K562 (cell line): ENCODE measurements around the gene SOAT1. TPM values are rescaled to one million over a fixed set of nuclear protein-coding genes. Genes with fewer than 3 reads are reported as not detected.
A peak's percentile ranks its signal among the peaks of the same experiment; 100 is the strongest.

Experiments used
- ATAC-seq: fragments of 200-7000 bp; cut with Tn5 transposase; 3 replicates; pipeline ENCODE4 v1.9.1; 2020; ENCODE audit warnings: moderate library complexity
- BruUV-seq: library from RNA; stranded (reverse); fragments of 400-500 nt; replicated peaks from 2 replicates; lab custom pipeline; 2021; lab: Mats Ljungman, UMichigan
- CTCF ChIA-PET: fragments of 300-600 bp; formaldehyde crosslinking; extraction: SDS; loops from one replicate; lab custom pipeline; 2021; ENCODE audit warnings: low intra/inter-chr PET ratio; lab: Yijun Ruan, JAX
- POLR2A ChIA-PET: fragments of 300-600, 350-650 bp; sonication (Branson Sonifier 250); formaldehyde crosslinking; extraction: SDS; loops from one replicate; lab custom pipeline; 2021; ENCODE audit warnings: antibody characterized with exemption, inconsistent platforms; lab: Yijun Ruan, JAX
- DNase-seq, 4 experiments: peaks; one replicate each; pipeline versions ENCODE4 v3.0.0 to v3.0.0-alpha.2; 2011 to 2018; ENCODE audit warnings: low spot score in 3 of 4, mixed read lengths in 3 of 4; ENCODE audit errors: extremely low read depth in 1 of 4
- FAIRE-seq: peaks from 2 replicates; lab custom pipeline; 2011; peaks lifted over from hg19 to GRCh38; lab: Jason Lieb, UNC
- H2AFZ ChIP-seq: 2 replicates; pipeline ENCODE4 v1.6.0; 2011; ENCODE audit warnings: low read depth, low read length, control low read depth, inconsistent platforms
- H3K27ac ChIP-seq: fragments of 200-600 bp; 3 replicates; pipeline ENCODE4 v1.8.0; 2011; ENCODE audit warnings: low read depth, mild to moderate bottlenecking, control low read depth, inconsistent platforms, low read length, moderate library complexity, mixed read lengths; ENCODE audit errors: extremely low read depth
- H3K27me3 ChIP-seq, 2 experiments: fragments of 300-600 bp in 1 of 2; 2 replicates in 1 of 2; 3 replicates in 1 of 2; pipeline versions ENCODE4 v1.6.0 to v1.8.0; 2011; ENCODE audit warnings: inconsistent platforms in 2 of 2, low read length in 2 of 2, mild to moderate bottlenecking in 1 of 2, mixed read lengths in 1 of 2, moderate library complexity in 1 of 2; ENCODE audit not compliant: control insufficient read depth in 2 of 2, insufficient read depth in 2 of 2
- H3K36me3 ChIP-seq: fragments of 300-600 bp; 3 replicates; pipeline ENCODE4 v1.8.0; 2011; ENCODE audit warnings: mild to moderate bottlenecking, low read length, inconsistent platforms; ENCODE audit not compliant: control insufficient read depth, insufficient read depth
- H3K4me1 ChIP-seq, 2 experiments: fragments of 200-600 bp in 1 of 2; replicated peaks in 1 of 2; 2 replicates in 1 of 2; 3 replicates in 1 of 2; pipeline versions ENCODE4 v1.5.1 to v1.8.0; 2011; ENCODE audit warnings: inconsistent platforms in 2 of 2, low read length in 2 of 2, mild to moderate bottlenecking in 1 of 2, mixed read lengths in 1 of 2, moderate library complexity in 1 of 2; ENCODE audit not compliant: control insufficient read depth in 2 of 2, insufficient read depth in 2 of 2
- H3K4me2 ChIP-seq: 2 replicates; pipeline ENCODE4 v1.6.1; 2011; ENCODE audit warnings: low read length, control low read depth, inconsistent platforms, mixed read lengths; ENCODE audit not compliant: insufficient read depth
- H3K4me3 ChIP-seq: fragments of 200-600 bp; sonication (generic), shearing (Covaris generic); 2 replicates; pipeline ENCODE4 v1.5.1; 2016; ENCODE audit warnings: control low read depth, inconsistent platforms
- H3K79me2 ChIP-seq: fragments of 200-600 bp; 3 replicates; pipeline ENCODE4 v1.8.0; 2011; ENCODE audit warnings: low read length, inconsistent platforms; ENCODE audit not compliant: control insufficient read depth, insufficient read depth
- H3K9ac ChIP-seq, 2 experiments: 2 replicates each; pipeline versions ENCODE4 v1.6.0 to v1.6.1; 2011; ENCODE audit warnings: low read depth in 2 of 2, low read length in 2 of 2, control low read depth in 1 of 2, inconsistent platforms in 1 of 2, mild to moderate bottlenecking in 1 of 2, mixed read lengths in 1 of 2; ENCODE audit not compliant: insufficient read depth in 1 of 2
- H3K9me1 ChIP-seq: one replicate; pipeline ENCODE4 v1.6.0; 2011; ENCODE audit warnings: inconsistent platforms, mild to moderate bottlenecking, low read length, moderate library complexity; ENCODE audit not compliant: control insufficient read depth, insufficient read depth
- H3K9me3 ChIP-seq: replicated peaks from 2 replicates; pipeline ENCODE4 v1.5.1; 2011; ENCODE audit warnings: low read depth, low read length, inconsistent platforms; ENCODE audit not compliant: control insufficient read depth, insufficient read depth
- H4K20me1 ChIP-seq: replicated peaks from 2 replicates; pipeline ENCODE4 v1.6.1; 2011; ENCODE audit warnings: low read length, inconsistent platforms, mixed read lengths; ENCODE audit not compliant: control insufficient read depth, insufficient read depth
- EHMT2 ChIP-seq: fragments of 450-650 bp; IDR thresholded peaks from 2 replicates; pipeline ENCODE4 v1.6.1; 2018; ENCODE audit warnings: antibody characterized with exemption
- MIER1 ChIP-seq: fragments of 450-650 bp; IDR thresholded peaks from 2 replicates; pipeline ENCODE4 v1.6.1; 2016; ENCODE audit warnings: antibody characterized with exemption, mild to moderate bottlenecking, low read depth
- MXD1 ChIP-seq: fragments of 250-450 bp; sonication (Bioruptor Pico); IDR thresholded peaks from 2 replicates; pipeline ENCODE4 v1.8.0; 2021; ENCODE audit warnings: borderline replicate concordance, mild to moderate bottlenecking, moderate library complexity; ENCODE audit not compliant: poor library complexity, severe bottlenecking
- REST ChIP-seq, 2 experiments: fragments of 450-650 bp; formaldehyde crosslinking in 1 of 2; IDR thresholded peaks; 2 replicates each; pipeline versions ENCODE4 v1.4.0 to v1.6.1; 2014 to 2020; ENCODE audit warnings: mild to moderate bottlenecking in 2 of 2, borderline replicate concordance in 1 of 2, low read depth in 1 of 2
- TFAM ChIP-seq: fragments of 250-450 bp; sonication (Bioruptor Pico); conservative IDR thresholded peaks from 2 replicates; pipeline ENCODE4 v1.5.0; 2021; ENCODE audit warnings: mild to moderate bottlenecking, moderate library complexity
- ZNF324 ChIP-seq: fragments of 250-450 bp; sonication (Bioruptor Pico); IDR thresholded peaks from 2 replicates; pipeline ENCODE4 v1.4.0; 2020; ENCODE audit warnings: mild to moderate bottlenecking
- WGBS: fragments of 100-300 bp; shearing (Covaris generic); methylation state at CpG from one replicate; pipeline ENCODE4 v1.1.6; 2016; ENCODE audit warnings: low coverage, mixed read lengths; ENCODE audit not compliant: insufficient coverage; ENCODE audit errors: missing lambda C conversion rate; 5-methylcytosine and 5-hydroxymethylcytosine counted together
- in situ Hi-C: fragments of 300-500 bp; cut with MboI; formaldehyde crosslinking; loops from 4 replicates; pipeline ENCODE4 v1.15.0; 2018; ENCODE audit warnings: inconsistent platforms, mixed read lengths
- intact Hi-C: fragments of 100-400 bp; cut with micrococcal nuclease; formaldehyde crosslinking; loops from 2 replicates; pipeline ENCODE4 v1.14.2; 2022
- polyA plus RNA-seq, 8 experiments: library from polyadenylated mRNA; depleted of rRNA in 4 of 8; stranded (reverse) in 5 of 8; unstranded in 3 of 8; fragments of >200 nt; fragmentation: Nextera tagmentation in 2 of 8; fragmentation: Illumina TruSeq in 1 of 8; extraction: Ambion mirVana in 2 of 8; extraction: Trizol in 1 of 8; gene quantifications; 2 replicates each; pipeline versions ENCODE4 v1.2.1 to v1.2.3, GENCODE V29; 2011 to 2014; ENCODE audit warnings: inconsistent platforms in 1 of 8, missing spikeins in 1 of 8
- total RNA-seq, 7 experiments: library from RNA; depleted of rRNA in 6 of 7; stranded (reverse); fragments of >200 nt in 6 of 7; fragmentation: Illumina TruSeq in 2 of 7; extraction: Trizol in 2 of 7; gene quantifications; 2 replicates each; pipeline versions ENCODE4 v1.2.1 to v1.2.3, GENCODE V29; 2011 to 2021; ENCODE audit warnings: low replicate concordance in 1 of 7

The SOAT1 gene
- total and polyA plus RNA-seq, 9 of the 15 experiments (the other 6 are each of a cell fraction or from before 2014, with no cell fraction given), result 5.5 to 29.1 (median 17.3) TPM

- 15% methylated on average over 2 of the region's 2 CpGs for WGBS
- H3K27me3 ChIP-seq, result no peaks in the 10 kb centered on the region
- TF ChIP-seq MXD1 (CRISPR knock-in tag), result no peak
- peak; percentile 65; the same call in 1 of the 2 replicates for TF ChIP-seq MIER1
- no peak for TF ChIP-seq TFAM (CRISPR knock-in tag)
- peak; percentile 45; the same call in 1 of the 2 replicates for TF ChIP-seq EHMT2
- TF ChIP-seq REST (IDR thresholded peaks at IDR 0.05; ENCODE audit: borderline replicate concordance), result peak; percentile 66
- no peak for TF ChIP-seq REST (CRISPR knock-in tag; IDR thresholded peaks at IDR 0.05; ENCODE audit: low read depth)
- no peak for TF ChIP-seq ZNF324 (CRISPR knock-in tag)
- no peaks in the 10 kb centered on the region; the same call in 1 of the 2 replicates for H3K9me3 ChIP-seq
- H3K4me2 ChIP-seq, result no peak overlapping the region
- BruUV-seq, result no TSS peak
- no peak for ATAC-seq
- H3K4me3 ChIP-seq, result no peak overlapping the region
- no peaks in the 10 kb centered on the region for H3K4me1 ChIP-seq
- no peaks in the 10 kb centered on the region for H3K36me3 ChIP-seq
- H2AFZ ChIP-seq, result no peak overlapping the region
- no peaks in the 10 kb centered on the region for H3K79me2 ChIP-seq
- intact Hi-C loops, result no loop called here
- H3K9ac ChIP-seq, result no peak overlapping the region
- in situ Hi-C loops, result no loop called here
- POLR2A ChIA-PET, result interaction anchor here (1.0 to 1.2 kb wide), 2 partner anchors 10 to 11 kb away, joined by 3 read pairs; partner anchors contain the start of gene SOAT1
- H3K9me1 ChIP-seq, result no peaks in the 10 kb centered on the region
- no peak overlapping the region for H3K27ac ChIP-seq
- CTCF ChIA-PET, result no interaction called here
- no peak for DNase-seq
- no peaks in the 10 kb centered on the region for H4K20me1 ChIP-seq
- FAIRE-seq, result no peak
Observed at GRCh38 chr1:179283992-179284391, 9.6 kb upstream of the SOAT1 start.
